ENCODE measurements around the gene HCAR3. TPM values are rescaled to one million over a fixed set of nuclear protein-coding genes. Genes with fewer than 3 reads are reported as not detected.
"Not testable (repeated sequence)": the region's sequence is repeated elsewhere in the genome, so short reads cannot be mapped to it uniquely, and the experiment has no call there.

The HCAR3 gene
- total RNA-seq, 2 experiments from 2014 or later, result 0.07 to 0.09 TPM

DNA sequence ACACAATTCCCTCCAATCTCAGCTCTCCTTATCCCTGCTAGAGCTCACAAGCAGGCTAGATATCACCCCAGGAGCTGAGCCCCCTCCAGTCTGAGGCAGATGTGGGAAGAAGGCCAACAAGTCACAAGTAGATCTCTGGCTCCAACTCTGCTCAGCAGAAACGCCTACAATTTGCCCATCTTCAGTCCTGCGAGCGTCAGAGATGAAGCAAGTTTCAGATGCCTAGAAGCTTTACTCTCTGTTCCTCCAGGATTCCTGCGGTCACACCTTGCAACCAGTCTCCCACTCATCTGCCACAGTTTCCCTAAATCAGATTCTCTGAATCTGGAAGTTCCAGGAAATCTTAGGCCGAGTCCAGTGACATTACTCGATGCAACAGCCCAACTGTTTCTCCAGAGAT lies 1.4 kb downstream of the HCAR3 start:
- H3K36me3 Mint-ChIP-seq (ENCODE audit: low read depth); H3K27me3 Mint-ChIP-seq; H3K4me1 Mint-ChIP-seq; H3K27ac Mint-ChIP-seq; H3K9me3 Mint-ChIP-seq (ENCODE audit: low read depth); POLR2A ChIA-PET; ATAC-seq; intact Hi-C loops (cut with DNase I, micrococcal nuclease); CTCF ChIA-PET; H3K4me3 Mint-ChIP-seq; DNase-seq: not testable (repeated sequence)

DNA sequence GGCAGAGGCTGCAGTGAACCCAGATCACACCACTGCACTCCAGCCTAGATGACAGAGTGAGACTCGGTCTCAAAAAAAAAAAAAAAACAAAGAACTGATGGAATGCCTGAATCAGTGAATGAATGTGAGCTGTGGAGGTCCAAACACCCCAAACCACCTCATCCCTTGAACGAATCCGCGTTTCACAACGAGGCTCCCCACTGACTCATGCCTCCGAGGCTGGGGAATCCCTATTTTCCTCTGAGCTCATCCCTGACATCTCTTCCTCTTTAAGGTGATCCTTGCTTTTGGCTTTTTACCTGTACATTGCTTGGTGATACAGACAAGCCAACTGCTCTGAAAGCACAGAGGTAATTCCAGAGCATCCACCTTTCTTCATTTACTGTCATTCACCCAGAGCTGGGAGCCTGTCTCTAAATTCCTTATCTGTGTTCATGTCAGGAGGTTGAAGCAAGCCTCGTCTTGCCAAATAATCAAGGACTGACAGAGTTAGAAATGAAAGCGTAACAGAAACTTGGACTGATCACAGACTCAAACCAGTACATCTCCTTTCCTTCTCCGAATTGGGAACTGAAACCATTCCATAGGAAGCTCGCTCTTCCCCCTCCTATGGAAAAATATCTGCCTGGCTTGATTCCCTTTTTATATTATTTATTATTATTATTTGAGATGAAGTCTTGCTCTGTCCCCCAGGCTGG lies 3.0 kb downstream of the HCAR3 start:
- H3K27ac Mint-ChIP-seq; intact Hi-C loops (cut with DNase I, micrococcal nuclease); H3K27me3 Mint-ChIP-seq; H3K9me3 Mint-ChIP-seq (ENCODE audit: low read depth); H3K36me3 Mint-ChIP-seq (ENCODE audit: low read depth); CTCF ChIA-PET; DNase-seq; H3K4me3 Mint-ChIP-seq; H3K4me1 Mint-ChIP-seq; POLR2A ChIA-PET; ATAC-seq: not testable (repeated sequence)

DNA sequence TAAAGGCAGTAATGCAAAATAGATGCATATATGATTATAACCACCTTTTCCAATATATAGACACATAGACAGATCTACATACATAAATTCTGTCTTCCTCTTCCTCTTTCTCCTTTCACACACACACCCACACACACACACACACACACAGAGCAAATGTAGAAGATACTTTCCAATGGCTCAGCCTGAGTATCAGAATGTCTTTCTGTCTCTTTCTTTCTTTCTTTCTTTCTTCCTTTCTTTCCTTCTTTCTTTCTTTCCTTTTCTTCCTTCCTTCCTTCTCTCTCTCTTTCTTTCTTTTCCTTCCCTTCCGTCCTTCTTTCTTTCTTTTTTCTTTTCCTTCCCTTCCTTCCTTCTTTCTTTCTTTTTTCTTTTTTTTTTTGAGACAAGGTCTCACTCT lies 5.3 kb downstream of the HCAR3 start:
- CTCF ChIA-PET, result interaction anchor here (0.8 to 1.2 kb wide), 2 partner anchors 39 to 521 kb away, joined by 3 read pairs; partner anchors contain the start of gene MPHOSPH9
- ATAC-seq, H3K27ac Mint-ChIP-seq: not testable (repeated sequence)

DNA sequence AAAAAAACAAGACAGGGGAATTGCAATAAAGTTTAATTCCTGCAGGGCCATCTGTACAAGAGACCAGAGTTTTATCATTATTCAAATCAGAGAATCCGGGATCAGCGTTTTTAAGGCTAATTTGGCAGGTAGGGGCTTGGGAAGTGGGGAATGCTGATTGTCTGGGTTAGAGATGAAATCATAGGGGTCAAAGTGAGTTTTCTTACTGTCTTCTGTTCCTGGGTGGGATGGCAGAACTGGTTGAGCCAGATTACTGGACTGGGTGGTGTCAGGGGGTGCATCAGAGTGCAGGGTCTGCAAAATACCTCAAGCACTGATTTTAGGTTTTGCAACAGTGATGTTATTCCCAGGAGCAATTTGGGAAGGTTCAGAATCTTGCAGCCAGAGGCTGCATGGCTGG lies 6.3 kb downstream of the HCAR3 start:
- DNase-seq; POLR2A ChIA-PET; H3K27me3 Mint-ChIP-seq; H3K27ac Mint-ChIP-seq; ATAC-seq; H3K4me3 Mint-ChIP-seq; intact Hi-C loops (cut with DNase I, micrococcal nuclease); H3K36me3 Mint-ChIP-seq (ENCODE audit: low read depth); H3K4me1 Mint-ChIP-seq; H3K9me3 Mint-ChIP-seq (ENCODE audit: low read depth): not testable (repeated sequence)
- CTCF ChIA-PET, result interaction anchor here (0.8 to 1.2 kb wide), 2 partner anchors 38 to 522 kb away, joined by 3 read pairs; partner anchors contain the start of gene MPHOSPH9

More for the DNA sequence above, 5.3 kb downstream of the HCAR3 start:
- POLR2A ChIA-PET; H3K4me1 Mint-ChIP-seq; H3K27me3 Mint-ChIP-seq; H3K36me3 Mint-ChIP-seq (ENCODE audit: low read depth); DNase-seq; intact Hi-C loops (cut with DNase I, micrococcal nuclease); H3K9me3 Mint-ChIP-seq (ENCODE audit: low read depth); H3K4me3 Mint-ChIP-seq: not testable (repeated sequence)

DNA sequence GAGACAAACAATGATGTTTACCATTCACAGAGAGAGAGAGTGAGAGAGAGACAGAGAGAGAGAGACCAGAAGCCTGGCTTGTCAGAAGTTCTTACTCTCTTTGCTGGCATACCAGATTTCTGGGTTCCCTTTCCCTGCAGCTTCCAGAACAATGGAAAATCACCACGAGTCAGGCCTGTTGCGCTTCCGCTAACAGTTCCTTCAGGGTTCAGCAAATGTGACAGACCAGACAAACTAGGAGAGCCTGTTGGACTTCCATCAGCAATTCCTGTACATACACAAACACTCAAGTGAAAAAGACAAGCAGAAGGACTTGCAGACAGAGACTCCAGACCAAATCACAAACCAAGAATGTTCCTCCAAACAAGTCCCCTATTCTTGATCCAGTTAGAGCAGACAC lies 7.3 kb downstream of the HCAR3 start:
- H3K4me1 Mint-ChIP-seq; H3K9me3 Mint-ChIP-seq (ENCODE audit: low read depth); CTCF ChIA-PET; DNase-seq; H3K27me3 Mint-ChIP-seq; ATAC-seq; intact Hi-C loops (cut with DNase I, micrococcal nuclease); POLR2A ChIA-PET; H3K27ac Mint-ChIP-seq; H3K4me3 Mint-ChIP-seq; H3K36me3 Mint-ChIP-seq (ENCODE audit: low read depth): not testable (repeated sequence)

DNA sequence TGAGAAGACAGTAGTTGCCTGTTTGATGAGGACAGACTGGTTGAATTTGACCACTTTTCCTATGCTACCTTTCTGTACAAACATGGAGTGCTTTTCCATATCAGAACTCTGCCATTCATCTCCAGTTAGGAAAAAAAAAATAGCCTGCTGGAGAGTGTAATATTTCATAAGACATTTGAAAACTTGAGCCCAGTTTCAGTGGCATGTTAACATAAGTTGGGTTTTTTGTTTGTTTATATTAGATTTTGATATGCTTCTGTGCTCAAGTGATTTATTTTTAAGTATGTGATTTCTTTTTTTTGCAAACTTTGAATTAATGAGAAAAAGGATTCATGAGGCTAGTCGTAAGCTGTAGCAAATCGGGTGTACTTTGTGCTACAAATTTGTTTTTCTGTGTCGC lies 12.8 kb downstream of the HCAR3 start:
- DNase-seq; POLR2A ChIA-PET; H3K4me1 Mint-ChIP-seq; H3K27ac Mint-ChIP-seq; H3K36me3 Mint-ChIP-seq (ENCODE audit: low read depth); ATAC-seq; H3K27me3 Mint-ChIP-seq; H3K4me3 Mint-ChIP-seq; CTCF ChIA-PET; intact Hi-C loops (cut with DNase I, micrococcal nuclease); H3K9me3 Mint-ChIP-seq (ENCODE audit: low read depth): not testable (repeated sequence)

DNA sequence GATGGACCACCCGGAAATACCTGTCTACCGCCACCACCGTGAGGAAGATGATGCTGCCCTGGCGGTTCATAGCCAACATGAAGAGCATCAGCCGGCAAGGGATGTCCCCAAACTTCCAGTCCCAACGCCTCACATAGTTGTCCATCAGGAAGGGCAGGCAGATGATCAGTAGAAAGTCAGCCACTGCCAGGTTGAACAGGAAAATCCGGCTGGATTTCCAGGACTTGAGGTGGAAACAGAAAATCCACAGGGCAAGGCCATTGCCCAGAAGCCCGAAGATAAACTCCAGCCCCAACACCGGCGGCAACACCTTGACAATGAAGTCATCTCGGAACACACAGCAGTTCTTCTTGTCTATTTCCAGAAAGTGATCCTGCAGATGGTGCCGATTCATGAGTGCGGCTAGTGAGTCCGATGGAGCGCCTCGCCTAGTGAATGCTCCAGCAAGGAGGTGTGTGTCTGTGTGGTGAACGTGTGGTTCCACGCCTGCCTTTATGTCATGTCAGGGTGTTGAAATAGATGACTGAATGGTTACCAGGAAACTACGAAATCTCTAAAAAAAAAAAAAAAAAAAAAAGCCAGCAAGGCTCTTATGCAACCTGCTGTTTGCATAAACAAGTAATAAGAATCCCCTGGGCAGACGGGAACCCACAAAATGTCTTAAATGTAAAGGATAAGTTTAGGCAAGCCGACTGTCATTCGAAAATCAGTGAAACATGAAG lies 13.6 kb downstream of the HCAR3 start, which contains the start of gene HCAR2:
Gene HCAR2 (minus strand): TSS at position 468 of the 722 bp plus-strand sequence. CDS start 74 bp downstream, at position 394.
- CTCF ChIA-PET; intact Hi-C loops (cut with DNase I, micrococcal nuclease); DNase-seq; H3K27me3 Mint-ChIP-seq; POLR2A ChIA-PET; H3K27ac Mint-ChIP-seq; ATAC-seq; H3K4me1 Mint-ChIP-seq; H3K4me3 Mint-ChIP-seq; H3K9me3 Mint-ChIP-seq (ENCODE audit: low read depth); H3K36me3 Mint-ChIP-seq (ENCODE audit: low read depth): not testable (repeated sequence)

DNA sequence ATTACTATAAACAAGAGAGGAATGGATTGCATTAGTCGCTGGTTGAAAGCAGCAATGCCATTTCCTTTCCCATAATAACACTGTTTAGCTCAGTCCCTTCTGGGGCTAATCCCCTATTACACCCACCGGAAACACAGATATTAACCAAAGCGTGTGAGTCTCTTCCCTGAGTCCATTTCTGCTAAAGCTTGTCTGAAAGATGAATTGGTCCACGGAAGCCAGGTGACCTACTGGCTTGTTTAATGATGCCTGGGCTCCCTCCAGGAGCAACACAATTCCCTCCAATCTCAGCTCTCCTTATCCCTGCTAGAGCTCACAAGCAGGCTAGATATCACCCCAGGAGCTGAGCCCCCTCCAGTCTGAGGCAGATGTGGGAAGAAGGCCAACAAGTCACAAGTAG lies 15.1 kb downstream of the HCAR3 start:
- intact Hi-C loops (cut with DNase I, micrococcal nuclease); H3K27me3 Mint-ChIP-seq; ATAC-seq; POLR2A ChIA-PET; H3K9me3 Mint-ChIP-seq (ENCODE audit: low read depth); DNase-seq; H3K27ac Mint-ChIP-seq; H3K4me1 Mint-ChIP-seq; CTCF ChIA-PET; H3K4me3 Mint-ChIP-seq; H3K36me3 Mint-ChIP-seq (ENCODE audit: low read depth): not testable (repeated sequence)

DNA sequence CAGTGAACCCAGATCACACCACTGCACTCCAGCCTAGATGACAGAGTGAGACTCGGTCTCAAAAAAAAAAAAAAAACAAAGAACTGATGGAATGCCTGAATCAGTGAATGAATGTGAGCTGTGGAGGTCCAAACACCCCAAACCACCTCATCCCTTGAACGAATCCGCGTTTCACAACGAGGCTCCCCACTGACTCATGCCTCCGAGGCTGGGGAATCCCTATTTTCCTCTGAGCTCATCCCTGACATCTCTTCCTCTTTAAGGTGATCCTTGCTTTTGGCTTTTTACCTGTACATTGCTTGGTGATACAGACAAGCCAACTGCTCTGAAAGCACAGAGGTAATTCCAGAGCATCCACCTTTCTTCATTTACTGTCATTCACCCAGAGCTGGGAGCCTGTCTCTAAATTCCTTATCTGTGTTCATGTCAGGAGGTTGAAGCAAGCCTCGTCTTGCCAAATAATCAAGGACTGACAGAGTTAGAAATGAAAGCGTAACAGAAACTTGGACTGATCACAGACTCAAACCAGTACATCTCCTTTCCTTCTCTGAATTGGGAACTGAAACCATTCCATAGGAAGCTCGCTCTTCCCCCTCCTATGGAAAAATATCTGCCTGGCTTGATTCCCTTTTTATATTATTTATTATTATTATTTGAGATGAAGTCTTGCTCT lies 16.4 kb downstream of the HCAR3 start:
- H3K27me3 Mint-ChIP-seq; intact Hi-C loops (cut with DNase I, micrococcal nuclease); CTCF ChIA-PET; H3K4me3 Mint-ChIP-seq; H3K9me3 Mint-ChIP-seq (ENCODE audit: low read depth); POLR2A ChIA-PET; H3K27ac Mint-ChIP-seq; H3K36me3 Mint-ChIP-seq (ENCODE audit: low read depth); ATAC-seq; DNase-seq; H3K4me1 Mint-ChIP-seq: not testable (repeated sequence)

DNA sequence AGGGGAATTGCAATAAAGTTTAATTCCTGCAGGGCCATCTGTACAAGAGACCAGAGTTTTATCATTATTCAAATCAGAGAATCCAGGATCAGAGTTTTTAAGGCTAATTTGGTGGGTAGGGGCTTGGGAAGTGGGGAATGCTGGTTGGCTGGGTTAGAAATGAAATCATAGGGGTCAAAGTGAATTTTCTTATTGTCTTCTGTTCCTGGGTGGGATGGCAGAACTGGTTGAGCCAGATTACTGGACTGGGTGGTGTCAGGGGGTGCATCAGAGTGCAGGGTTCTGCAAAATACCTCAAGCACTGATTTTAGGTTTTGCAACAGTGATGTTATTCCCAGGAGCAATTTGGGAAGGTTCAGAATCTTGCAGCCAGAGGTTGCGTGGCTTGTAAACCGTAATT lies 19.7 kb downstream of the HCAR3 start:
- CTCF ChIA-PET; H3K4me1 Mint-ChIP-seq; H3K4me3 Mint-ChIP-seq; intact Hi-C loops (cut with DNase I, micrococcal nuclease); H3K27me3 Mint-ChIP-seq; ATAC-seq; POLR2A ChIA-PET; H3K36me3 Mint-ChIP-seq (ENCODE audit: low read depth); DNase-seq; H3K27ac Mint-ChIP-seq; H3K9me3 Mint-ChIP-seq (ENCODE audit: low read depth): not testable (repeated sequence)

DNA sequence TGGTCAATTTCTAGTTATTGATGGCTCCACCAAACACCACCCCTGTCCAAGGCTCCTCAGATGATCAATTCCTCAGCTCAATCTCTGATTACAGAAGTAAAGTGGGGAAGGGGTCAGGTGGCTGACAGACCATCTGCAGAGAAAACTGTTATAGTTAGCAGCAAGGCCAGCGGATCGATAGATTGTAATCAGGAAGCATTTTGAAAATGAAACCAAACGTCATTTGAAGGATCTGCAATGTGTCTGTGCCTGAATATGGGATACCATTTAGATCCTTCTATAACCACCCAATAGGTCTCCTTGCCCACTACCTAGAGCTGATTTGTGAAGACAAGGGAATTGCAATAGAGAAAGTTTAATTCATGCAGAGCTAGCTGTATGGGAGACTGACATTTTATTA lies 25.0 kb downstream of the HCAR3 start:
- ChIA-PET CTCF (no interaction called here), POLR2A (no interaction called here)
- intact Hi-C loops (cut with DNase I, micrococcal nuclease), result no loop called here
- Mint-ChIP-seq H3K36me3 (ENCODE audit: low read depth) (no peaks in the 10 kb centered on the region), H3K4me1 (no peaks in the 10 kb centered on the region), H3K4me3 (no peak overlapping the region), H3K27ac (no peak overlapping the region), H3K27me3 (no peaks in the 10 kb centered on the region), H3K9me3 (ENCODE audit: low read depth) (no peaks in the 10 kb centered on the region)
- DNase-seq (no peak), ATAC-seq (no peak)

DNA sequence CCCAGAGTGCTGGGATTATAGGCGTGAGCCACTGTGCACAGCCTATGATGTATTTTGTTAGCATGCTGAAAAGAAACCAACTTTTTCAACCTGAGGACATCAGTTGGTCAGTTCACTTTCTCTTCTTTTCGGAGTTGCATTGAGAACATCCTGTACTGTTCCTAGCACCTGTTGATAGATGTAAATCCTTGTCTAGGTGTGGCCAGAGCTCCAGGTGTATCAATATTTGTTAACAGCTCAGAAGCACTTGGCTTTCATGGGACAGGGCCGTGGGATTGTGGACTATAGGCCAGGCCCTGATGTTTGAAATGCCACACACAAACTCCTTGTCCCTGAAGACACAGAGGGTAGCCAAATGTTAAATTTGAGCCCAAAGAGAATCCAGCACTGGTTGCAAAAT lies 28.3 kb downstream of the HCAR3 start:
- no peaks in the 10 kb centered on the region for H3K9me3 Mint-ChIP-seq (ENCODE audit: low read depth)
- ATAC-seq (no peak), DNase-seq (no peak)
- H3K27ac Mint-ChIP-seq, result no peak overlapping the region
- intact Hi-C loops (cut with DNase I, micrococcal nuclease), result no loop called here
- ChIA-PET POLR2A (no interaction called here), CTCF (interaction anchor here (0.7 kb wide), 1 partner anchor 580 kb away, joined by 3 read pairs; no protein-coding TSS in a partner anchor)
- H3K4me3 Mint-ChIP-seq, result no peak overlapping the region
- H3K27me3 Mint-ChIP-seq, result no peaks in the 10 kb centered on the region
- no peaks in the 10 kb centered on the region for H3K4me1 Mint-ChIP-seq
- H3K36me3 Mint-ChIP-seq (ENCODE audit: low read depth), result no peaks in the 10 kb centered on the region

Data from activated CD4-positive, alpha-beta T cell treated with anti-CD3 and anti-CD28 coated beads for 36 hours (primary cell).